Type B pancreatic cell (in vitro differentiated cells): ENCODE measurements around the gene PTPRR. TPM values are rescaled to one million over a fixed set of nuclear protein-coding genes. Genes with fewer than 3 reads are reported as not detected.

Experiments used
- DNase-seq: peaks from one replicate; pipeline ENCODE4 v3.0.0; 2021; ENCODE audit warnings: mixed read lengths; ENCODE audit not compliant: unreplicated experiment; ENCODE audit errors: extremely low spot score
- H3K27ac Mint-ChIP-seq: 2 replicates; pipeline ENCODE4 v1.8.0; 2021; ENCODE audit warnings: mild to moderate bottlenecking, mixed read lengths
- H3K27me3 Mint-ChIP-seq: 2 replicates; pipeline ENCODE4 v1.8.0; 2021; ENCODE audit warnings: mixed read lengths
- H3K36me3 Mint-ChIP-seq: 2 replicates; pipeline ENCODE4 v1.8.0; 2021; ENCODE audit warnings: mixed read lengths
- H3K4me1 Mint-ChIP-seq: one replicate; pipeline ENCODE4 v1.8.0; 2021; ENCODE audit warnings: mixed read lengths; ENCODE audit not compliant: unreplicated experiment
- H3K4me3 Mint-ChIP-seq: 2 replicates; pipeline ENCODE4 v1.8.0; 2021; ENCODE audit warnings: mild to moderate bottlenecking, mixed read lengths
- H3K9me3 Mint-ChIP-seq: 2 replicates; pipeline ENCODE4 v1.8.0; 2021; ENCODE audit warnings: mixed read lengths
- CTCF ChIP-seq: fragments of 200-600 bp; sonication (generic); conservative IDR thresholded peaks from 2 replicates; pipeline ENCODE4 v1.5.0; 2021; ENCODE audit warnings: antibody characterized with exemption, mild to moderate bottlenecking
- total RNA-seq: library from RNA; stranded (reverse); gene quantifications from 2 replicates; pipeline ENCODE4 v1.2.1, GENCODE V29; 2021; ENCODE audit warnings: low replicate concordance

Gene PTPRR
- total RNA-seq, 1 donor from 2014 or later = 0.77 TPM

DNA sequence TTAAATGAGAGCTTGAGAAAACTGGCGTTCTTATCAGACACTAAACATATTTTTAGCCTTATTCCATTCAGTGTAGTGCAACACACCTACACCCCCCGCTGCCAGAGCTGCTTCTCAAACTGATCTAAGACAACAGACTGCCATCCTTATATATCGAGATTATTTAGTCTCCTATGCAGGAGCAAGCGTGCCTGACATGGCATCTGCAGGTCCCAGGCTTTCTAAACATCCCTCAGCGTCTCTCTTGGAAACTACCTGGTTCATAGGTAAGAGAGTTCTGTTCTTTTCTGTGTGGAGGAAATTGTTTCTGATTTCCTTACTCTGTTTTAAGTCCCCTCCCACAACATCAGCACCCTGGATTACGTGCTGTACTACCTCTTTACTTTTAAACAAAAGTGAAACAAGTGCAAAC is 166.2 kb downstream of the PTPRR start:
- H3K27me3 Mint-ChIP-seq = peaks cover 10% of the 10 kb centered on the region
- H3K4me1 Mint-ChIP-seq = peaks cover 5% of the 10 kb centered on the region
- no peaks in the 10 kb centered on the region for H3K9me3 Mint-ChIP-seq
- no peaks in the 10 kb centered on the region for H3K36me3 Mint-ChIP-seq
- no peak for DNase-seq
- peak overlapping the region; percentile 5 for H3K4me3 Mint-ChIP-seq
- no peak overlapping the region for H3K27ac Mint-ChIP-seq
- no peak for TF ChIP-seq CTCF

GRCh38 chr12:70752327-70752726 is 168.2 kb downstream of the PTPRR start:
- Mint-ChIP-seq H3K4me1 (no peaks in the 10 kb centered on the region), H3K27ac (no peak overlapping the region), H3K4me3 (no peak overlapping the region), H3K27me3 (peaks cover 13% of the 10 kb centered on the region), H3K36me3 (no peaks in the 10 kb centered on the region), H3K9me3 (no peaks in the 10 kb centered on the region)
- no peak for DNase-seq
- TF ChIP-seq CTCF = no peak

DNA sequence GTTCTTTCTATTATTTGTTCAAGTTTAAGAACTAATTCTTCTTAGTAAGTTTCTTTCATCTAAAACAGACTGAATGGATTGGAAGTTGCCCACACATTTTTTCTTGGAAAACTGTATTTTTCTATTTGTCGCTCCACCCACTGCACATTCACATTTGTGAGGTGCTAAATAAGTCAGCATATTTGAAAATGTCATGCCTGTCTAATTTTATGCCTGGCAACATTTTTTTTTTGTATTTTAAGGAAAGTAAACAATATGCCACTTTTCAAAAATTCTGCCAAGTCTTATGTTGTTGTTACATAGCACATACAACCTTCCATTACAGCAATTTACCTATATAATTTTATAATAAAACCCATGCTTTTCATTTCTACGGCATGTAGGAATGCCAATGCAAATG is 170.6 kb downstream of the PTPRR start:
- Mint-ChIP-seq H3K4me3 (no peak overlapping the region), H3K4me1 (no peaks in the 10 kb centered on the region), H3K27ac (no peak overlapping the region), H3K27me3 (peaks cover 13% of the 10 kb centered on the region), H3K9me3 (no peaks in the 10 kb centered on the region), H3K36me3 (no peaks in the 10 kb centered on the region)
- no peak for DNase-seq
- TF ChIP-seq CTCF = no peak

DNA sequence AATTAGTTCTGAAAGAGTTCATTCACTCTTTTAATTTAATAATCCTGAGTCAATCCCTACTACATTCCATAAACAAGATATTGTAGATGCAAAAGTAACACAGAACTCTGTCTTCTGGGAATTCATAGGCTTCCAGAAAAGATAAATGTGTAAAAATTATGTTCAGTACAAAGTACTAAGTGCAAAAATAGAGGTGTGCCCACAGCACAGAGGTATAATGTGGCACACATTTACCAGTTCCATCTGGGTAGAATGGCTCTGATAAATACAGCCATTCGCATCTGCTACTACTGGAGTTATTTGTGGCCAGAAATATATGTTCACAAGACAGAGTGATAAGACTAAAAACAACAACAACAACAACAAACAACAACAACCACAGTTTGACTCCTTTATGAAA is 171.7 kb downstream of the PTPRR start:
- H3K27ac Mint-ChIP-seq = no peak overlapping the region
- H3K27me3 Mint-ChIP-seq = peaks cover 9% of the 10 kb centered on the region
- no peak overlapping the region for H3K4me3 Mint-ChIP-seq
- H3K36me3 Mint-ChIP-seq = no peaks in the 10 kb centered on the region
- TF ChIP-seq CTCF = no peak
- H3K4me1 Mint-ChIP-seq = no peaks in the 10 kb centered on the region
- no peaks in the 10 kb centered on the region for H3K9me3 Mint-ChIP-seq
- no peak for DNase-seq

DNA sequence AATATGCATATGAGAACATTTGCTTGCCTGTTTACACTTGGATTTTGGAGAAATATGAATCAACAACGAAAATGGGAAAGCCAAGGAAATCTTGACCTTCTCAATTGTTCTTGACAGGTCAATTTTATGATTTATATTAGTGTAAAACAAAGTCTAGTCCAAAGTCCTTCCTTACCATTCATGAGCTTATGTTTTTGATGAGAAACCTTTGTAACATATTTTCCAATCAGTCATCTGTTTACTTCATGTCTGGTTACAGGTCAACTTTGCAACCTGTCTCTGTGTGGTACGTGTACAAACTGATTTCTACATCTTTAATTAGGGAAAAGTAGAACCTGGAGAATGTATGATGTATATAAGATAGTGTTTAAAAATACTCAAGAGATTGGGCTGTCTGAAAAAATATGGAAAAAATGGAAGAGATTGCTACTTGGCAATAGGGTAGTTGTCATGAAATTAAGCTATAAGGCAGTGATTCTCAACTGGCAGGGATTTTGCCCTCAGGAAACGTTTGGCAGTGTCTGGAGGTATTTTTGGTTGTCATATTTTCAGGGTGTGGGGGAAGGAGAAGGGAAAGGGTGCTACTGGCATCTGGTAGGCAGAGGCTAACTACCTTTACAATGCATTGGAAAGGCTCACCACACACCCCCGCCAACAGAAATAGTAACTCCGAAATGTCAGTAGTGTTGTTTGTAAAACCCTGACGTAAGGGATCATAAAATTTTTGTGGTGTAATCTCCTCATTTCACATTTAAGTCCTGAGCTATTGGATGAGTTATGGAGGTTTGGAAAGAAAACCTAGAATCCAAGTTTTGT is 172.9 kb downstream of the PTPRR start:
- Mint-ChIP-seq H3K27me3 (peaks cover 13% of the 10 kb centered on the region), H3K4me3 (no peak overlapping the region), H3K36me3 (no peaks in the 10 kb centered on the region)

More for the DNA sequence above, 172.9 kb downstream of the PTPRR start:
- TF ChIP-seq CTCF = no peak
- Mint-ChIP-seq H3K27ac (no peak overlapping the region), H3K9me3 (no peaks in the 10 kb centered on the region), H3K4me1 (no peaks in the 10 kb centered on the region)
- DNase-seq = no peak
